ENCODE results near the gene RALGPS1.

DNA sequence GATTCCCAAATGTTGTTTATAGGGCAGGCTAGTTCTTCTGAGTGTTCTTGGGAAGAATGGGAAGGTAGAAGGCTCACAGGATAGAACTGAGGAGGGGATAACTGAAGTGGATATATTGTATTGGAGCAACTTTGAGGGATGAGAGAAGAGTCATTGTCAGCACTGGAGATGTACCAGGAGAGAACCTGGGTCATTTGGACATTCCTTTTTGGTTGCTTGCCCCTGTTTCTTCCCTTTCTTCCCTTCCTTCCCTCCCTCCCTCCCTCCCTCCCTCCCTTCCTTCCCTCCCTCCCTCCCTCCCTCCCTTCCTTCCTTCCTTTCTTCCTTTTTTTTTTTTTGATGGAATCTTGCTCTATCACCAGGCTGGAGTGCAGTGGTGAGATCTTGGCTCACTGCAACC, 45.3 kb downstream of the RALGPS1 start:
- TF ChIP-seq POLR2A (IDR thresholded peaks at IDR 0.05): no peak
- TF ChIP-seq, protein P1, sequence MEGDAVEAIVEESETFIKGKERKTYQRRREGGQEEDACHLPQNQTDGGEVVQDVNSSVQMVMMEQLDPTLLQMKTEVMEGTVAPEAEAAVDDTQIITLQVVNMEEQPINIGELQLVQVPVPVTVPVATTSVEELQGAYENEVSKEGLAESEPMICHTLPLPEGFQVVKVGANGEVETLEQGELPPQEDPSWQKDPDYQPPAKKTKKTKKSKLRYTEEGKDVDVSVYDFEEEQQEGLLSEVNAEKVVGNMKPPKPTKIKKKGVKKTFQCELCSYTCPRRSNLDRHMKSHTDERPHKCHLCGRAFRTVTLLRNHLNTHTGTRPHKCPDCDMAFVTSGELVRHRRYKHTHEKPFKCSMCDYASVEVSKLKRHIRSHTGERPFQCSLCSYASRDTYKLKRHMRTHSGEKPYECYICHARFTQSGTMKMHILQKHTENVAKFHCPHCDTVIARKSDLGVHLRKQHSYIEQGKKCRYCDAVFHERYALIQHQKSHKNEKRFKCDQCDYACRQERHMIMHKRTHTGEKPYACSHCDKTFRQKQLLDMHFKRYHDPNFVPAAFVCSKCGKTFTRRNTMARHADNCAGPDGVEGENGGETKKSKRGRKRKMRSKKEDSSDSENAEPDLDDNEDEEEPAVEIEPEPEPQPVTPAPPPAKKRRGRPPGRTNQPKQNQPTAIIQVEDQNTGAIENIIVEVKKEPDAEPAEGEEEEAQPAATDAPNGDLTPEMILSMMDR (IDR thresholded peaks at IDR 0.05): no peak
